SK-N-MC (cell line): ENCODE results near the gene RBM47.
A peak's percentile ranks its signal among the peaks of the same experiment; 100 is the strongest.

Source experiments
- DNase-seq: peaks from one replicate; pipeline ENCODE4 v3.0.0-alpha.2; 2011; ENCODE audit warnings: low read depth, low spot score
- H3K27ac ChIP-seq: fragments of 200-600 bp; sonication (generic); 2 replicates; pipeline ENCODE4 v1.5.1; 2016; ENCODE audit warnings: mixed run types
- H3K36me3 ChIP-seq: fragments of 200-600 bp; sonication (generic); 2 replicates; pipeline ENCODE4 v1.6.1; 2017; ENCODE audit warnings: antibody characterized with exemption, low read length, mixed read lengths; ENCODE audit not compliant: insufficient read depth
- H3K4me3 ChIP-seq: fragments of 200-600 bp; sonication (generic); 2 replicates; pipeline ENCODE4 v1.5.1; 2016
- H3K9ac ChIP-seq: fragments of 200-600 bp; sonication (generic); 2 replicates; pipeline ENCODE4 v1.8.0; 2017; ENCODE audit warnings: mixed run types, mixed read lengths; ENCODE audit not compliant: insufficient read length
- H3K9me3 ChIP-seq: fragments of 200-600 bp; sonication (generic); 2 replicates; pipeline ENCODE4 v1.6.1; 2017; ENCODE audit warnings: low read depth, mild to moderate bottlenecking, antibody characterized with exemption, low read length, moderate library complexity, mixed read lengths
- EZH2 ChIP-seq: fragments of 200-600 bp; sonication (generic); IDR thresholded peaks from one replicate; pipeline ENCODE4 v1.6.1; 2017; ENCODE audit warnings: antibody characterized with exemption
- FOXP2 ChIP-seq: optimal IDR thresholded peaks from 2 replicates; pipeline ENCODE3; 2011; ENCODE audit warnings: mild to moderate bottlenecking, moderate library complexity; ENCODE audit not compliant: insufficient read depth; ENCODE audit errors: extremely low read length, control extremely low read depth
- POLR2AphosphoS5 ChIP-seq: IDR thresholded peaks from 2 replicates; pipeline ENCODE4 v1.6.1; 2012; ENCODE audit warnings: mild to moderate bottlenecking, low read depth, low read length, borderline replicate concordance

Gene RBM47

DNA sequence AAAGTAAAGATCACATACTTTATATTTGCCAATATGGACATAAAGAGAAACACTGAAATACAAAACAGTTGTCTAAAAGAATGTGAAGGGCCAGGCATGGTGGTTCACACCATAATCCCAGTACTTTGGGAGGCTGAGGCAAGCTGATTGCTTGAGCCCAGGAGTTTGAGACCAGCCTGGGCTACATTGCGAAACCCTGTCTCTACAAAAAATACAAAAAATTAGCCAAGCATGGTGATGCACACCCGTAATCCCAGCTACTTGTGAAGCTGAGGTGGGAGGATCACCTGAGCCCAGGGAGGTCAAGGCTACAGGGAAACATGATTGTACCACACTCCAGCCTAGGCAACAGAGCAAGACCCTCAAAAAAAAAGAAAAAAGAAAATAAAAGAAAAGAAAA, 11.8 kb downstream of the RBM47 start:
- Histone ChIP-seq H3K27ac (no peak overlapping the region), H3K9ac (no peak overlapping the region), H3K9me3 (no peaks in the 10 kb centered on the region; the same call in 1 of the 2 replicates), H3K36me3 (no peaks in the 10 kb centered on the region), H3K4me3 (no peak overlapping the region)
- DNase-seq: no peak
- TF ChIP-seq FOXP2: no peak

DNA sequence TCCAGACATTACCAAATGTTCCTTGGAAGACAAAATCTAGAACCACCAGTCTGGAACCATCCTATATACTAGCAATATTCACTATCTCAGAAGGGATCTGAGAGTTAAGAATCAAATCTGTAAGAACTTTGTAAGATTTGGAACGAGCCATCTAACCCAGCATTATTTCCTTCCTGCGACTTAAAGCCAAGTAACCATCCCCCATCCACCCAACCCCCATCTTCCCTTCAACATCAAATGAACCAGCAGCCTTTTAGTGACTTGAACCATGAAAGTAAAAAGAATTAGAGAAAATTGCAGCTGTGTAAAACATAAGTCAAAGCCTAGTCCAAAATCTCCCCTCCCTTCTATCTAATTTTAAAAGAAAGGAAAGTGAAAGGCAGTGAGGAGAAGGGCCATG, 15.6 kb downstream of the RBM47 start:
- H3K9ac ChIP-seq: no peak overlapping the region

DNA sequence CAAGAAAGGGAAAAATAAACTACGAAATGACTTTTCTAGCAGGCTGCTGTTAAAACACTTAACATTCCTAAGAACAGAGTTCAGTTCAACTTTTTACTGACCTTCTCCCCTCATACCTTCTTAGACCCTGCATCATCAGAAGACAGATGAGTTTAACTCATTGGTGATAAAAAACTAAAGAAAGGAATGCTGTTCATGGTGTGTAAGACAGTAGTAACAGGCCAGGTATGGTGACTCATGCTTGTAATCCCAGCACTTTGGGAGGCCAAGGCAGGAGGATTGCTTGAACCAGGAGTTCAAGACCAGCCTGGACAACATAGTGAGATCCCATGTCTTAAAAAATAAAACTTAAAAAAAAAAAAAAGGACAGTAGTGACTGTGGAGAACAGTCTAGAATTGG, 16.2 kb downstream of the RBM47 start:
- no peaks in the 10 kb centered on the region; the same call in 1 of the 2 replicates for H3K9me3 ChIP-seq
- TF ChIP-seq POLR2AphosphoS5 (no peak), FOXP2 (no peak), EZH2 (no peak)
- no peak overlapping the region for H3K4me3 ChIP-seq
- no peak for DNase-seq
- H3K27ac ChIP-seq: peak overlapping the region; percentile 76; the same call in 1 of the 2 replicates
- H3K9ac ChIP-seq: no peak overlapping the region
- H3K36me3 ChIP-seq: no peaks in the 10 kb centered on the region

More for the DNA sequence above, 15.6 kb downstream of the RBM47 start:
- no peak for DNase-seq
- Histone ChIP-seq H3K9me3 (no peaks in the 10 kb centered on the region; the same call in 1 of the 2 replicates), H3K27ac (no peak overlapping the region), H3K4me3 (no peak overlapping the region), H3K36me3 (no peaks in the 10 kb centered on the region)
- TF ChIP-seq EZH2 (no peak), POLR2AphosphoS5 (no peak), FOXP2 (no peak)

DNA sequence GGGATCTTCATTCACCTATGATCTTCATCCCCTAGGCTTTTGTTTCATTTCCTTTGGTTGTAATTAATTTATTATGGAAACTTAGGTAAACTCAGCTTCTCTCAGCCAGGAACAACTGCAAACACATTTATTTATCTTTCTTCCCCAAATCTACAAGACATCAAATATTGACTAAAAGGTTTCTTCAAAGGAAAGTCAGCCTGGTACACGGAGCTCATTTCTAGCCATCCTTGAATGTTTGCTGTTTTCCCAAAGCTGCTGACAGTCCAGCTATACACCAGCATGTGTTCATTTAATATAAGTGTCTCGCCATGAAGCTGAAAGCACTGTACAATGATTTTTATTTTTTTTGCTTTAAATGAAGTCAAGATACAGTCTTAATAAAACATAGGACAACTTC, 16.8 kb downstream of the RBM47 start:
- Histone ChIP-seq H3K4me3 (no peak overlapping the region), H3K9ac (no peak overlapping the region), H3K36me3 (no peaks in the 10 kb centered on the region), H3K9me3 (no peaks in the 10 kb centered on the region; the same call in 1 of the 2 replicates), H3K27ac (peak overlapping the region; percentile 76)
- TF ChIP-seq POLR2AphosphoS5 (no peak), FOXP2 (no peak), EZH2 (no peak)
- no peak for DNase-seq

DNA sequence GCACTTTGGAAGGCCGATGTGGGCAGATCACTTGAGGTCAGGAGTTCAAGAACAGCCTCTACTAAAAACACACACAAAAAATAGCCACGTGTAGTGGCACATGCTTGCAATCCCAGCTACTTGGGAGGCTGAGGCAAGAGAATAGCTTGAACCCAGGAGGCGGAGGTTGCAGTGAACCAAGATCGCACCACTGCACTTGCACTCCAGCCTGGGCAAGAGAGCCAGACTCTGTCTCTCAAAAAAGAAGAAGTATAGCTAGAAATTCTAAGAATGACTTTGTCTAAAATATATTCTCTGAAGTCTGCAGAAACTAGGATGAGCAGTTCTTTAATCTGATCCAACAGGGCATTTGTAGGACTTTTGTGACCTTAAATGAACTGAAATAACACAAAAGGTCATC, 17.4 kb downstream of the RBM47 start:
- TF ChIP-seq POLR2AphosphoS5 (no peak), EZH2 (no peak), FOXP2 (no peak)
- H3K27ac ChIP-seq: no peak overlapping the region

DNA sequence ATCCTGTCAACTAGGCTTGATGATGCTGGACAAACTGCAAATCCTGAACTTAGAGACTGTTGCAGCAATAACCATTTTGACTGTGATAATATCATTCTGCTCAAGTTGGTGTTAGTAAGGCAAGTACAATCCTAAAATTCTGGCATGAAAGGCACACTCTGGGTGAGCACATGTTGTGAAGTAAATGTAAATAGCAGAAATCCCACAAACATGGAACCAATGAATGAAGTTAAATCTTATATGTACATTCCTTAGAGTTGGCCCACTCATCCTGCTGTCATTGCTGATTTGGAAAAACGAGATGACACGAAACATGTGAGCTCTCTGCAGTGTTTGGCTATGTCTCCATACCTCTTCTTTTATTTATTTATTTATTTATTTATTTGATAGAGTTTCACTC, 21.0 kb downstream of the RBM47 start:
- Histone ChIP-seq H3K4me3 (no peak overlapping the region), H3K27ac (no peak overlapping the region), H3K9me3 (no peaks in the 10 kb centered on the region; the same call in 1 of the 2 replicates), H3K36me3 (no peaks in the 10 kb centered on the region), H3K9ac (no peak overlapping the region)
- TF ChIP-seq FOXP2: no peak
- TF ChIP-seq EZH2: no peak
- TF ChIP-seq POLR2AphosphoS5: no peak
- DNase-seq: no peak

More for the DNA sequence above, 17.4 kb downstream of the RBM47 start:
- H3K36me3 ChIP-seq: no peaks in the 10 kb centered on the region
- no peak for DNase-seq
- no peaks in the 10 kb centered on the region; the same call in 1 of the 2 replicates for H3K9me3 ChIP-seq
- H3K4me3 ChIP-seq: no peak overlapping the region
- no peak overlapping the region for H3K9ac ChIP-seq

DNA sequence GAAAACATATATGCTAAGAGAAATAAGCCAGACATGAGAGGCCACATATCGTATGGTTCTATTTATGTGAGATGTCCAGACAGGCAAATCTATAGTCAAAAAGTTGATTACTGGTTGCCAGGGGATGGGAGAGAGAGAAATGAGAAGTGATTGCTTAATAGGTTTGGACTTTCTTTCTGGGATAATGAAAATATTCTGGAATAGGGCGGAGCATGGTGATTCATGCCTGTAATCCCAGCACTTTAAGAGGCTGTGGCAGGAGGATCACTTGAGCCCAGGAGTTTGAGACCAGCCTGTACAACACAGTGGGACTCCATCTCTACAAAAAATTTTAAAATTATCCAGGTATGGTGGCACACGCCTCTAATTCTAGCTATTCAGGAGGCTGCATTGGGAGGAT, 22.4 kb downstream of the RBM47 start:
- no peaks in the 10 kb centered on the region for H3K9me3 ChIP-seq
- H3K4me3 ChIP-seq: no peak overlapping the region
- no peak overlapping the region for H3K27ac ChIP-seq
- H3K9ac ChIP-seq: no peak overlapping the region
- no peaks in the 10 kb centered on the region for H3K36me3 ChIP-seq
- DNase-seq: no peak
- no peak for TF ChIP-seq POLR2AphosphoS5

DNA sequence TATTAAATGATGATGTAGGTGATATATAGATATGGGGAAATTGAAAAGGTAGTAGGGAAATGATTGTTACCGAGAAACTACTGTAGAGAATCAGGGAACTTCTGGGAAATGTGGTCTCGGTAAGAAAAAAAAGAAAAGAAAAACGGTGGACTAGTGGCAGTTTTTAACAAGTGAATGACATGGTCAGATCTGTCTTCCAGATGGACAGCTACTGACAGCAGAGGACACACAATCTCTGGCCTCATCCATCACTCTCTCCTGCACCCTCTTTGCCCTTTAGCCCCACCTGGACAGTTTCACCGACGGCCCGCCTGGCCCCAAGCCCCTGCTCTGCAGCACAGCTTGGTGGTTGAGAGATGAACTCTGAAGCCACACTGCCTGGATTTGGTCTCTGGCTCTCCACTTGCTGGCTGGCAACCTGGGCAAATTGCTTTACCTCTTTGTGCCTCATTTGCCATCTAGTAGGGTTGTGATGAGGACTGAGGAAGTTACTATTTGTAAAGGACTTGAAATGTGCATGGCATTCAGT, 23.4 kb downstream of the RBM47 start:
- TF ChIP-seq POLR2AphosphoS5 (no peak), FOXP2 (no peak), EZH2 (no peak)
- no peak overlapping the region for H3K27ac ChIP-seq
- no peaks in the 10 kb centered on the region for H3K9me3 ChIP-seq
- no peak overlapping the region for H3K4me3 ChIP-seq
- H3K36me3 ChIP-seq: no peaks in the 10 kb centered on the region
- no peak overlapping the region for H3K9ac ChIP-seq
- no peak for DNase-seq

DNA sequence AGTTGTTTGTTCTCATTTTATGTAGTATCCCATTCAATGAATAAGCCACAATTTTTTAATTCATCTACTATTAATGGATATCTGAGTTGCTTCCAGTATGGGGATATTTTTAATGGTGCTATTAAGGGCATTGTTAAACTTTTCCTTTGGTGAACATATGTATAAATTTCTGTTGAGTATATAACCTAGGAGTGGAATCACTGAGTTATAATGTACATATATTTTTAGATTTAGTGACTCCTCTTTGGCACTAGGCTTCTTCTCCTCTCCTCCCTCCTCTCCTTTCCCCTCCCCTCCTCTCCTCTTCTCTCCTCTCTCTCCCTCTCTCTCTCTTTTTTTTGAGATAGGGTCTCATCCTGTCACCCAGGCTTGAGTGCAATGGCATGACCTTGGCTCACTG, 26.4 kb downstream of the RBM47 start:
- no peaks in the 10 kb centered on the region for H3K9me3 ChIP-seq
- H3K9ac ChIP-seq: no peak overlapping the region
- no peak for DNase-seq
- H3K4me3 ChIP-seq: no peak overlapping the region
- H3K27ac ChIP-seq: no peak overlapping the region
- H3K36me3 ChIP-seq: no peaks in the 10 kb centered on the region
- no peak for TF ChIP-seq POLR2AphosphoS5
- TF ChIP-seq EZH2: no peak
- TF ChIP-seq FOXP2: no peak

DNA sequence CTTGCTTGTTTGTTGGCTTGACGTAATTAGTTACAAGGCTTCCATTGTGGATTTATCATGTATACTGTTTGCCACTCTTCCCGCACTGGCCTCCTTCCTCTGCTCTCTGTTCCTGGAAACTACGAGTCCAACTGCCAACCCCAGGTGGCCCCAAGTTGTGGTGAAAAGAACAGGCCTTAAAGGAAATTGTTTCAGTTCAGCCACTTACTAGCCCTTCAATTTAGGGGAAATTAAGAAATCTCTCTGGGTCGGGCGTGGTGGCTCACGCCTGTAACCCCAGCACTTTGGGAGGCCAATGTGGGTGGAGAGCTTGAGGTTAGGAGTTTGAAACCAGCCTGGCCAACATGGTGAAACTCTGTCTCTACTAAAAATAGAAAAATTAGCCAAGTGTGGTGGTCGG, 28.0 kb downstream of the RBM47 start:
- H3K9me3 ChIP-seq: no peaks in the 10 kb centered on the region
- no peak for TF ChIP-seq POLR2AphosphoS5
- H3K9ac ChIP-seq: no peak overlapping the region
- DNase-seq: no peak
- no peak overlapping the region for H3K4me3 ChIP-seq
- no peak overlapping the region for H3K27ac ChIP-seq
- H3K36me3 ChIP-seq: no peaks in the 10 kb centered on the region
